ENCODE data around the gene FBXL7.

DNA sequence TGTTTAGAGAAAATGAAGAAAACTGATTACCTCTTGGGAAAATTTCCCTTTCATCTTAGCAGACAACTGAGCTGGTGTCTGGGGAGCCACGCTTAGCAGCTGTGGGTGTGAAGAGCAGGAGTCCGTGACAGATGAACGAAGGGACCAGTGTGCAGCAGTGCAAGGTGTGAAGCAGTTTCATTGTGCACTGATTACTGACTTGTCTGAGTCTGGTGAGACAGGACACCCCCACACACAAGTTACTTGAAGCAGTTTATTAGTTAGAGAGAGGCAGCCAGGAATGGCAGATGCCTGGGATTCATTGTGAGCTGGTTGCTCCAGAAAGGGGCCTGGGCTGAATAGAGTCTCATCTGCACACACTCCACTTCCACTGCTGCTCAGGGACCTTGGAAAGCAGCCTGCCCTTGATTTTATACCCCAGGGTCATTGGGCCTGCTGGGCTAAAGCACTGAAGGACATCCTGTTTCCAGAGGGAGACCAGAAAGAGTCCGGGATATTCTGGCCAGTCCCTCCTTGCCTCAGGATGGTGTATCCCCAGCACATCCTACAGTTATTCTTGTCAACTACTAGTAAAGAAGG lies 47.4 kb downstream of the FBXL7 start:
- no peak for TF ChIP-seq EZH2 (IDR thresholded peaks at IDR 0.05; ENCODE audit: low read depth)
- TF ChIP-seq, protein P1, sequence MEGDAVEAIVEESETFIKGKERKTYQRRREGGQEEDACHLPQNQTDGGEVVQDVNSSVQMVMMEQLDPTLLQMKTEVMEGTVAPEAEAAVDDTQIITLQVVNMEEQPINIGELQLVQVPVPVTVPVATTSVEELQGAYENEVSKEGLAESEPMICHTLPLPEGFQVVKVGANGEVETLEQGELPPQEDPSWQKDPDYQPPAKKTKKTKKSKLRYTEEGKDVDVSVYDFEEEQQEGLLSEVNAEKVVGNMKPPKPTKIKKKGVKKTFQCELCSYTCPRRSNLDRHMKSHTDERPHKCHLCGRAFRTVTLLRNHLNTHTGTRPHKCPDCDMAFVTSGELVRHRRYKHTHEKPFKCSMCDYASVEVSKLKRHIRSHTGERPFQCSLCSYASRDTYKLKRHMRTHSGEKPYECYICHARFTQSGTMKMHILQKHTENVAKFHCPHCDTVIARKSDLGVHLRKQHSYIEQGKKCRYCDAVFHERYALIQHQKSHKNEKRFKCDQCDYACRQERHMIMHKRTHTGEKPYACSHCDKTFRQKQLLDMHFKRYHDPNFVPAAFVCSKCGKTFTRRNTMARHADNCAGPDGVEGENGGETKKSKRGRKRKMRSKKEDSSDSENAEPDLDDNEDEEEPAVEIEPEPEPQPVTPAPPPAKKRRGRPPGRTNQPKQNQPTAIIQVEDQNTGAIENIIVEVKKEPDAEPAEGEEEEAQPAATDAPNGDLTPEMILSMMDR (conservative IDR thresholded peaks at IDR 0.05): no peak
